ENCODE data around the gene BOLA1.

Gene BOLA1

GRCh38 chr1:149927563-149928400 is 28.4 kb downstream of the BOLA1 start, which contains the start of gene SF3B4:
Gene SF3B4 (minus strand): TSS chr1:149927803. CDS start chr1:149927759, 44 bp downstream.
- DNase-seq (ENCODE audit: low spot score): peak; percentile 94
- in situ Hi-C loops (cut with MboI; ENCODE audit: low sequenced_read_pairs, unreplicated experiment): no loop called here
- TF ChIP-seq CTCF (IDR thresholded peaks at IDR 0.05; ENCODE audit: borderline replicate concordance, control extremely low read depth, extremely low read depth, insufficient read depth, missing control alignments): no peak

- no peak for DNase-seq (ENCODE audit: low spot score)
Measured at GRCh38 chr1:149928401-149928724, 29.0 kb downstream of the BOLA1 start.

GRCh38 chr1:149929856-149930255 is 30.5 kb downstream of the BOLA1 start:
- no peak for DNase-seq (ENCODE audit: low spot score)
- in situ Hi-C loops (cut with MboI; ENCODE audit: low sequenced_read_pairs, unreplicated experiment): no loop called here
- no peak for TF ChIP-seq CTCF (IDR thresholded peaks at IDR 0.05; ENCODE audit: borderline replicate concordance, control extremely low read depth, extremely low read depth, insufficient read depth, missing control alignments)

More at GRCh38 chr1:149928401-149928724, 29.0 kb downstream of the BOLA1 start:
- in situ Hi-C loops (cut with MboI; ENCODE audit: low sequenced_read_pairs, unreplicated experiment): no loop called here
- no peak for TF ChIP-seq CTCF (IDR thresholded peaks at IDR 0.05; ENCODE audit: borderline replicate concordance, control extremely low read depth, extremely low read depth, insufficient read depth, missing control alignments)

- no peak for DNase-seq (ENCODE audit: low spot score)
- no peak for TF ChIP-seq CTCF (IDR thresholded peaks at IDR 0.05; ENCODE audit: borderline replicate concordance, control extremely low read depth, extremely low read depth, insufficient read depth, missing control alignments)
- in situ Hi-C loops (cut with MboI; ENCODE audit: low sequenced_read_pairs, unreplicated experiment): no loop called here
Measured at GRCh38 chr1:149931212-149931790, 31.9 kb downstream of the BOLA1 start.

GRCh38 chr1:149932474-149932873 is 33.1 kb downstream of the BOLA1 start:
- no peak for TF ChIP-seq CTCF (IDR thresholded peaks at IDR 0.05; ENCODE audit: borderline replicate concordance, control extremely low read depth, extremely low read depth, insufficient read depth, missing control alignments)
- no peak for DNase-seq (ENCODE audit: low spot score)
- in situ Hi-C loops (cut with MboI; ENCODE audit: low sequenced_read_pairs, unreplicated experiment): no loop called here

GRCh38 chr1:149933208-149933607 is 33.8 kb downstream of the BOLA1 start:
- no peak for DNase-seq (ENCODE audit: low spot score)
- no peak for TF ChIP-seq CTCF (IDR thresholded peaks at IDR 0.05; ENCODE audit: borderline replicate concordance, control extremely low read depth, extremely low read depth, insufficient read depth, missing control alignments)
- in situ Hi-C loops (cut with MboI; ENCODE audit: low sequenced_read_pairs, unreplicated experiment): no loop called here
